ENCODE results near the gene PCDH12.

DNA sequence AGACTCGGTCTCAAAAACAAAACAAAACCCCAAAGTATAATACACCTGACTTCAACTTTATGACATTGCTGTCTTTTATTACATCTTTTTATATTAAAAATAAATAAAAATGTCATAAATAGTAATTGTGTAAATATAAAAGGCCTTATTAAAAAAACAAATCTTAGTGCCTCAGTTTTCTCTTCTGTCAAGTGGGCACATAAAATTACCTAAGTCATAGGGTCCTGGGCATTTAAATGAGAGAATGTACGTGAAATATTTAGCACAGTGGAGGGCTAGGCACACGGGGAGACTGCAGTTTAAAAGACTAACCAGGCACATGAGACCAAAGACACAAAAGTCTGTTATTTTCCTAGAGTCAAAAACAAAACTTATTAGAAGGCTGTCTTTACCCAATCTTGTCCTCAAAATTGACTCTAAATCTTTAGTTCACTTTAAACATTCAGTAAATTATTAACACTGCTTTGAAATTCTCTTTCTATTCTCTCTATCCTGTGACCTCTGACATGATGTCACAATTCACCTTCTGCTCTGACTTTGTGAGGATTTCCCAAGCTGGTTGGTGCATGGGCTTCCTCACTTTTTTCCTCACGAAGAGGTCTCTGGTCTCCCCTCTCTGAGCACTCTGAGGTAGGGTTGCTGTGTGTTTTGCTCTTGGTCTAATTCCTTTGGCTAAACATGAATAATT, 8.4 kb upstream of the PCDH12 start:
- TF ChIP-seq, protein P1, sequence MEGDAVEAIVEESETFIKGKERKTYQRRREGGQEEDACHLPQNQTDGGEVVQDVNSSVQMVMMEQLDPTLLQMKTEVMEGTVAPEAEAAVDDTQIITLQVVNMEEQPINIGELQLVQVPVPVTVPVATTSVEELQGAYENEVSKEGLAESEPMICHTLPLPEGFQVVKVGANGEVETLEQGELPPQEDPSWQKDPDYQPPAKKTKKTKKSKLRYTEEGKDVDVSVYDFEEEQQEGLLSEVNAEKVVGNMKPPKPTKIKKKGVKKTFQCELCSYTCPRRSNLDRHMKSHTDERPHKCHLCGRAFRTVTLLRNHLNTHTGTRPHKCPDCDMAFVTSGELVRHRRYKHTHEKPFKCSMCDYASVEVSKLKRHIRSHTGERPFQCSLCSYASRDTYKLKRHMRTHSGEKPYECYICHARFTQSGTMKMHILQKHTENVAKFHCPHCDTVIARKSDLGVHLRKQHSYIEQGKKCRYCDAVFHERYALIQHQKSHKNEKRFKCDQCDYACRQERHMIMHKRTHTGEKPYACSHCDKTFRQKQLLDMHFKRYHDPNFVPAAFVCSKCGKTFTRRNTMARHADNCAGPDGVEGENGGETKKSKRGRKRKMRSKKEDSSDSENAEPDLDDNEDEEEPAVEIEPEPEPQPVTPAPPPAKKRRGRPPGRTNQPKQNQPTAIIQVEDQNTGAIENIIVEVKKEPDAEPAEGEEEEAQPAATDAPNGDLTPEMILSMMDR (conservative IDR thresholded peaks at IDR 0.05), result no peak
- no peak for TF ChIP-seq ZFX (IDR thresholded peaks at IDR 0.05)

All from C4-2B (cell line).